Bronchial epithelial cell (primary cell): ENCODE data around the gene LOX. TPM values are rescaled to one million over a fixed set of nuclear protein-coding genes. Genes with fewer than 3 reads are reported as not detected.

Source experiments
- DNase-seq: peaks from one replicate; pipeline ENCODE4 v3.0.0-alpha.2; 2010; ENCODE audit warnings: low read depth
- FAIRE-seq: peaks from 2 replicates; lab custom pipeline; 2011; peaks lifted over from hg19 to GRCh38; lab: Jason Lieb, UNC
- H3K27me3 ChIP-seq: 2 replicates; pipeline ENCODE4 v1.5.1; 2011; ENCODE audit warnings: low read length; ENCODE audit not compliant: control insufficient read depth, insufficient read depth
- H3K36me3 ChIP-seq: 2 replicates; pipeline ENCODE4 v1.5.1; 2011; ENCODE audit warnings: low read length; ENCODE audit not compliant: control insufficient read depth, insufficient read depth
- H3K4me3 ChIP-seq: 2 replicates; pipeline ENCODE4 v1.5.1; 2011; ENCODE audit warnings: mild to moderate bottlenecking, low read depth, low read length, control low read depth
- CTCF ChIP-seq: IDR thresholded peaks from 2 replicates; pipeline ENCODE4 v1.5.1; 2011; ENCODE audit warnings: mild to moderate bottlenecking, moderate library complexity, low read length, control low read depth, inconsistent platforms; ENCODE audit not compliant: insufficient read depth, severe bottlenecking
- total RNA-seq: library from RNA; depleted of rRNA; stranded (reverse); fragments of >200 nt; gene quantifications from 2 replicates; pipeline ENCODE4 v1.2.1, GENCODE V29; 2014

Gene LOX
- total RNA-seq, 1 donor from 2014 or later: 1.8 TPM

GRCh38 chr5:122105909-122106308 is 27.9 kb upstream of the LOX start:
- TF ChIP-seq CTCF: no peak
- FAIRE-seq (no peak), DNase-seq (no peak)
- Histone ChIP-seq H3K4me3 (no peak overlapping the region), H3K36me3 (no peaks in the 10 kb centered on the region), H3K27me3 (no peaks in the 10 kb centered on the region)

- FAIRE-seq (no peak), DNase-seq (peak; percentile 80)
- TF ChIP-seq CTCF: no peak
Observed at GRCh38 chr5:122102825-122103224, 24.8 kb upstream of the LOX start.

GRCh38 chr5:122101636-122102285 is 23.7 kb upstream of the LOX start:
- no peak for FAIRE-seq
- TF ChIP-seq CTCF: peak; percentile 49
- Histone ChIP-seq H3K27me3 (no peaks in the 10 kb centered on the region), H3K36me3 (no peaks in the 10 kb centered on the region), H3K4me3 (no peak overlapping the region)
- peak; percentile 57 for DNase-seq

More at GRCh38 chr5:122102825-122103224, 24.8 kb upstream of the LOX start:
- Histone ChIP-seq H3K27me3 (no peaks in the 10 kb centered on the region), H3K36me3 (no peaks in the 10 kb centered on the region), H3K4me3 (no peak overlapping the region)

GRCh38 chr5:122099060-122099790 is 21.2 kb upstream of the LOX start:
- no peaks in the 10 kb centered on the region for H3K27me3 ChIP-seq
- H3K4me3 ChIP-seq: no peak overlapping the region
- TF ChIP-seq CTCF: no peak
- FAIRE-seq (peak; percentile 64), DNase-seq (peak; percentile 88)
- H3K36me3 ChIP-seq: no peaks in the 10 kb centered on the region

GRCh38 chr5:122097391-122097790 is 19.3 kb upstream of the LOX start:
- Histone ChIP-seq H3K36me3 (no peaks in the 10 kb centered on the region), H3K27me3 (no peaks in the 10 kb centered on the region), H3K4me3 (no peak overlapping the region)
- DNase-seq (no peak), FAIRE-seq (no peak)
- TF ChIP-seq CTCF: no peak
